Measurements from ENCODE around the gene C19orf47.

C19orf47 gene

DNA sequence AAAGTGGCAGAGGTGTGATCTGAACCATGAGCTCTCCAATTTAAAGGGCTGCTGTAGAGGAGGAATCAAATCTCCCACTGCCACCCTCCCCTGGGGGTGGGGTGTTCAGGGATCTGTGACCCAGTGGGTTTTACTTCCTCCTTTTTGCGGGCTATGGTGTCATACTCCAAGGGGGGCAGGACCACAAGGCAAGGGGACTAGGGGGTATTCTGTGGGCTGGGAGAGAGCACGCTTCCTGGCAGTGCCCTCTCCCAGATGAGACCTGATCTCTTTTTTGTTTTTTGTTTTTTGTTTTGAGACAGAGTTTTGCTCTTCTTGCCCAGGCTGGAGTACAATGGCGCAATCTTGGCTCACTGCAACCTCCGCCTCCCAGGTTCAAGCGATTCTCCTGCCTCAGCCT, 10.6 kb upstream of the C19orf47 start (continued):
- TF ChIP-seq RARB (CRISPR knock-in tag; IDR thresholded peaks at IDR 0.05): no peak

DNA sequence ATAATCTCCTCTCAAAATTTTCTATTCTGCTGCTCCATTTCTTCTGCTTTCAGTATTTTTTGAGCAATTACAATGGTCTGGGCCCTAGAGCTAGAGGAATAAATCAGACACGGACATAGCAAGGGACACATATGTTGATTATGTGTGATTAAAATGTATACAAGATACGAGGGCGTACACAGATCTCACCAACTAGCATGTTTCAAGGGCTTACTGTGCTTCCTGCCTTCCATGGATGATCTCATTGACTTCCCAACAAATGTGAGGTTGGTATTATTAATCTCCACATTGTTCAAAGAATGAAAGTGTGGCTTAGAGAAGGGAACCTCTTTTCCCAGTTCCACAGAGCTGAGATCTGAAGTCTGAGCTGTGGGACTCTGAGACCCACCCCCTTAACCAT, 9.4 kb upstream of the C19orf47 start:
- no peak for TF ChIP-seq SNAI2 (CRISPR knock-in tag; IDR thresholded peaks at IDR 0.05)
- no peak for TF ChIP-seq GLIS3 (CRISPR knock-in tag; IDR thresholded peaks at IDR 0.05)
- TF ChIP-seq, protein P1, sequence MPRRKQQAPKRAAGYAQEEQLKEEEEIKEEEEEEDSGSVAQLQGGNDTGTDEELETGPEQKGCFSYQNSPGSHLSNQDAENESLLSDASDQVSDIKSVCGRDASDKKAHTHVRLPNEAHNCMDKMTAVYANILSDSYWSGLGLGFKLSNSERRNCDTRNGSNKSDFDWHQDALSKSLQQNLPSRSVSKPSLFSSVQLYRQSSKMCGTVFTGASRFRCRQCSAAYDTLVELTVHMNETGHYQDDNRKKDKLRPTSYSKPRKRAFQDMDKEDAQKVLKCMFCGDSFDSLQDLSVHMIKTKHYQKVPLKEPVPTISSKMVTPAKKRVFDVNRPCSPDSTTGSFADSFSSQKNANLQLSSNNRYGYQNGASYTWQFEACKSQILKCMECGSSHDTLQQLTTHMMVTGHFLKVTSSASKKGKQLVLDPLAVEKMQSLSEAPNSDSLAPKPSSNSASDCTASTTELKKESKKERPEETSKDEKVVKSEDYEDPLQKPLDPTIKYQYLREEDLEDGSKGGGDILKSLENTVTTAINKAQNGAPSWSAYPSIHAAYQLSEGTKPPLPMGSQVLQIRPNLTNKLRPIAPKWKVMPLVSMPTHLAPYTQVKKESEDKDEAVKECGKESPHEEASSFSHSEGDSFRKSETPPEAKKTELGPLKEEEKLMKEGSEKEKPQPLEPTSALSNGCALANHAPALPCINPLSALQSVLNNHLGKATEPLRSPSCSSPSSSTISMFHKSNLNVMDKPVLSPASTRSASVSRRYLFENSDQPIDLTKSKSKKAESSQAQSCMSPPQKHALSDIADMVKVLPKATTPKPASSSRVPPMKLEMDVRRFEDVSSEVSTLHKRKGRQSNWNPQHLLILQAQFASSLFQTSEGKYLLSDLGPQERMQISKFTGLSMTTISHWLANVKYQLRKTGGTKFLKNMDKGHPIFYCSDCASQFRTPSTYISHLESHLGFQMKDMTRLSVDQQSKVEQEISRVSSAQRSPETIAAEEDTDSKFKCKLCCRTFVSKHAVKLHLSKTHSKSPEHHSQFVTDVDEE (CRISPR knock-in tag; IDR thresholded peaks at IDR 0.05): no peak
- TF ChIP-seq, protein P2, sequence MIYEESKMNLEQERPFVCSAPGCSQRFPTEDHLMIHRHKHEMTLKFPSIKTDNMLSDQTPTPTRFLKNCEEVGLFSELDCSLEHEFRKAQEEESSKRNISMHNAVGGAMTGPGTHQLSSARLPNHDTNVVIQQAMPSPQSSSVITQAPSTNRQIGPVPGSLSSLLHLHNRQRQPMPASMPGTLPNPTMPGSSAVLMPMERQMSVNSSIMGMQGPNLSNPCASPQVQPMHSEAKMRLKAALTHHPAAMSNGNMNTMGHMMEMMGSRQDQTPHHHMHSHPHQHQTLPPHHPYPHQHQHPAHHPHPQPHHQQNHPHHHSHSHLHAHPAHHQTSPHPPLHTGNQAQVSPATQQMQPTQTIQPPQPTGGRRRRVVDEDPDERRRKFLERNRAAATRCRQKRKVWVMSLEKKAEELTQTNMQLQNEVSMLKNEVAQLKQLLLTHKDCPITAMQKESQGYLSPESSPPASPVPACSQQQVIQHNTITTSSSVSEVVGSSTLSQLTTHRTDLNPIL (CRISPR knock-in tag; IDR thresholded peaks at IDR 0.05; ENCODE audit: low read depth): no peak
- no peak for TF ChIP-seq ZNF70 (CRISPR knock-in tag; IDR thresholded peaks at IDR 0.05)
- TF ChIP-seq BACH2 (CRISPR knock-in tag; IDR thresholded peaks at IDR 0.05; ENCODE audit: borderline replicate concordance): no peak
- no peak for TF ChIP-seq RARB (CRISPR knock-in tag; IDR thresholded peaks at IDR 0.05)
- no peak for TF ChIP-seq OSR1 (CRISPR knock-in tag; IDR thresholded peaks at IDR 0.05)
- TF ChIP-seq TCF4 (CRISPR knock-in tag; IDR thresholded peaks at IDR 0.05; ENCODE audit: borderline replicate concordance): no peak
- TF ChIP-seq ZNF8 (CRISPR knock-in tag; IDR thresholded peaks at IDR 0.05): no peak
- TF ChIP-seq ZC3H10 (CRISPR knock-in tag; IDR thresholded peaks at IDR 0.05): no peak
- no peak for TF ChIP-seq ESRRG (CRISPR knock-in tag; IDR thresholded peaks at IDR 0.05)
- no peak for TF ChIP-seq ARNTL (CRISPR knock-in tag; IDR thresholded peaks at IDR 0.05; ENCODE audit: borderline replicate concordance, low read depth)
- TF ChIP-seq TOX (CRISPR knock-in tag; IDR thresholded peaks at IDR 0.05; ENCODE audit: borderline replicate concordance): no peak
- TF ChIP-seq, protein P3, sequence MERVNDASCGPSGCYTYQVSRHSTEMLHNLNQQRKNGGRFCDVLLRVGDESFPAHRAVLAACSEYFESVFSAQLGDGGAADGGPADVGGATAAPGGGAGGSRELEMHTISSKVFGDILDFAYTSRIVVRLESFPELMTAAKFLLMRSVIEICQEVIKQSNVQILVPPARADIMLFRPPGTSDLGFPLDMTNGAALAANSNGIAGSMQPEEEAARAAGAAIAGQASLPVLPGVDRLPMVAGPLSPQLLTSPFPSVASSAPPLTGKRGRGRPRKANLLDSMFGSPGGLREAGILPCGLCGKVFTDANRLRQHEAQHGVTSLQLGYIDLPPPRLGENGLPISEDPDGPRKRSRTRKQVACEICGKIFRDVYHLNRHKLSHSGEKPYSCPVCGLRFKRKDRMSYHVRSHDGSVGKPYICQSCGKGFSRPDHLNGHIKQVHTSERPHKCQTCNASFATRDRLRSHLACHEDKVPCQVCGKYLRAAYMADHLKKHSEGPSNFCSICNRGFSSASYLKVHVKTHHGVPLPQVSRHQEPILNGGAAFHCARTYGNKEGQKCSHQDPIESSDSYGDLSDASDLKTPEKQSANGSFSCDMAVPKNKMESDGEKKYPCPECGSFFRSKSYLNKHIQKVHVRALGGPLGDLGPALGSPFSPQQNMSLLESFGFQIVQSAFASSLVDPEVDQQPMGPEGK (CRISPR knock-in tag; IDR thresholded peaks at IDR 0.05; ENCODE audit: borderline replicate concordance): no peak
- TF ChIP-seq ISL1 (CRISPR knock-in tag; IDR thresholded peaks at IDR 0.05): no peak
- TF ChIP-seq CSDC2 (CRISPR knock-in tag; IDR thresholded peaks at IDR 0.05): no peak
- TF ChIP-seq ZFP3 (CRISPR knock-in tag; IDR thresholded peaks at IDR 0.05): no peak
- no peak for TF ChIP-seq ZNF565 (CRISPR knock-in tag; conservative IDR thresholded peaks at IDR 0.05; ENCODE audit: low read depth)
- TF ChIP-seq, protein P4, sequence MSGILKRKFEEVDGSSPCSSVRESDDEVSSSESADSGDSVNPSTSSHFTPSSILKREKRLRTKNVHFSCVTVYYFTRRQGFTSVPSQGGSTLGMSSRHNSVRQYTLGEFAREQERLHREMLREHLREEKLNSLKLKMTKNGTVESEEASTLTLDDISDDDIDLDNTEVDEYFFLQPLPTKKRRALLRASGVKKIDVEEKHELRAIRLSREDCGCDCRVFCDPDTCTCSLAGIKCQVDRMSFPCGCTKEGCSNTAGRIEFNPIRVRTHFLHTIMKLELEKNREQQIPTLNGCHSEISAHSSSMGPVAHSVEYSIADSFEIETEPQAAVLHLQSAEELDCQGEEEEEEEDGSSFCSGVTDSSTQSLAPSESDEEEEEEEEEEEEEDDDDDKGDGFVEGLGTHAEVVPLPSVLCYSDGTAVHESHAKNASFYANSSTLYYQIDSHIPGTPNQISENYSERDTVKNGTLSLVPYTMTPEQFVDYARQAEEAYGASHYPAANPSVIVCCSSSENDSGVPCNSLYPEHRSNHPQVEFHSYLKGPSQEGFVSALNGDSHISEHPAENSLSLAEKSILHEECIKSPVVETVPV (CRISPR knock-in tag; IDR thresholded peaks at IDR 0.05): no peak
- ATAC-seq: no peak

DNA sequence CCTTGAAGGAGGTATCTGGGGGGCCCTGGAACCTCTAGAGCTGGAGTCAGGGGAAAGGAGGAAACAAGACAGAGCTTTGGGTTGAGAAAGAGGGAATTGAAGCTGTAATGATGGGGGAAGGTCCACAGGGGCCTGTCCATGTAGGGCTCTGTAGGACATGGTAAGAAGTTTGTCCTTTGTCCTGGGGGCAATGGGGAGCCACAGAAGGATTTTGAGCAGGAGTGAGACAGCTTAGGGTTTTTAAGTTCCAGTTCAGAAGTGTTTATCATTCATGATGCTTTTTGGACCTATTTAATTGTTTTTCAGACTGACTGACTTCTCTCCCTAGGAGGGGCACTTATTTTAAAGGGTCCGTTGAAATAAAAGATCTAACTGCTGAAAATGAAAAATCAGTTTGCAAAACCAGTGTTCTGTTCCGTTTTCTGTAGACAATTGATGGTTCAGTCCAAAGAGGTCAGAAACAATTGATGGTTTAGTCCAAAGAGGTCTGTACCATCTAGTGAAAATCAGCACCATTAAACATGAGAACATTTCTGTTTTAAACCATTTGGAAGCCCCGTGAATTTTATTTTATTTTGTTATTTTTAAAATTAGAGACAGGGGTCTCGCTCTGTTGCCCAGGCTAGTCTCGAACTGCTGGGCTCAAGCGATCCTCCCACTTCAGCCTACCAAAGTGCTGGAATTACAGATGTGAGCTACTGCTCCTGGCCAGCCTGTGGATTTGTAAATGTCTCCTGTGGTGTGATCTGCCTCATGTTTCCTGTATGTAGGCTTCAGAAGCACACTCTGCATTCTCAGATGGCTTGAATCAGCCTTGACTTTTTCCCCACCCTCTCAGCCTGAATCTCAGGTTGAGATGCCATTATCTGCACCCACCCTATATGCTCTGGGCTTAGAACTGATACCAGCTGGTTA, 8.7 kb upstream of the C19orf47 start:
- TF ChIP-seq ZC3H10 (CRISPR knock-in tag; IDR thresholded peaks at IDR 0.05) (no peak), PPARA (CRISPR knock-in tag; IDR thresholded peaks at IDR 0.05; ENCODE audit: borderline replicate concordance) (no peak), ZFP30 (CRISPR knock-in tag; IDR thresholded peaks at IDR 0.05) (no peak), TOX (CRISPR knock-in tag; IDR thresholded peaks at IDR 0.05; ENCODE audit: borderline replicate concordance) (no peak), ESRRG (CRISPR knock-in tag; IDR thresholded peaks at IDR 0.05) (no peak), ISL1 (CRISPR knock-in tag; IDR thresholded peaks at IDR 0.05) (no peak)
- TF ChIP-seq, protein P1 (CRISPR knock-in tag; IDR thresholded peaks at IDR 0.05): no peak
- ATAC-seq: no peak
